GM18511 (cell line): ENCODE results near the gene ARAP1.

Experiments
- ATAC-seq: cut with Tn5 transposase; IDR thresholded peaks from one replicate; pipeline ENCODE4 v1.9.1; 2021; ENCODE audit warnings: mild to moderate bottlenecking, moderate library complexity; ENCODE audit not compliant: unreplicated experiment

Gene ARAP1

GRCh38 chr11:72642043-72642883 is 109.9 kb downstream of the ARAP1 start:
- ATAC-seq: no peak

- ATAC-seq: no peak
Observed at GRCh38 chr11:72641522-72642042, 110.6 kb downstream of the ARAP1 start.

GRCh38 chr11:72639502-72640375 is 112.5 kb downstream of the ARAP1 start:
- no peak for ATAC-seq

- no peak for ATAC-seq
Observed at GRCh38 chr11:72637926-72638325, 114.3 kb downstream of the ARAP1 start.

GRCh38 chr11:72637198-72637597 is 115.0 kb downstream of the ARAP1 start:
- no peak for ATAC-seq

- ATAC-seq: no peak
Observed at GRCh38 chr11:72636376-72636775, 115.8 kb downstream of the ARAP1 start.

- no peak for ATAC-seq
Observed at GRCh38 chr11:72635933-72636332, 116.3 kb downstream of the ARAP1 start.

- no peak for ATAC-seq
Observed at GRCh38 chr11:72635309-72635915, 116.8 kb downstream of the ARAP1 start.
